H1 (cell line): Measurements from ENCODE around the gene EWSR1.

Experiments used
- JUN ChIP-seq: IDR thresholded peaks from 2 replicates; pipeline ENCODE4 v1.6.1; 2011; ENCODE audit warnings: low read depth, mild to moderate bottlenecking, improper control_type of control experiment, low read length
- MAFK ChIP-seq: IDR thresholded peaks from 2 replicates; pipeline ENCODE4 v1.6.1; 2012; ENCODE audit warnings: low read depth, mild to moderate bottlenecking, improper control_type of control experiment, low read length
- POLR2A ChIP-seq, 2 experiments: IDR thresholded peaks; 1 replicate in 1 of 2; 2 replicates in 1 of 2; pipeline ENCODE4 v1.6.1; 2011; ENCODE audit warnings: low read depth in 2 of 2, low read length in 2 of 2, mild to moderate bottlenecking in 2 of 2; ENCODE audit errors: control extremely low read depth in 1 of 2
- RXRA ChIP-seq: IDR thresholded peaks from 2 replicates; pipeline ENCODE4 v1.6.1; 2011; ENCODE audit warnings: low read depth, mild to moderate bottlenecking, low read length, moderate library complexity; ENCODE audit not compliant: insufficient read depth
- TF ChIP-seq, protein P1 (sequence below), 3 experiments: IDR thresholded peaks; 1 replicate in 2 of 3; 2 replicates in 1 of 3; pipeline versions ENCODE4 v1.5.1 to v1.6.1; 2011; ENCODE audit warnings: low read length in 3 of 3, mild to moderate bottlenecking in 3 of 3, inconsistent platforms in 2 of 3, low read depth in 1 of 3, moderate library complexity in 1 of 3; ENCODE audit not compliant: insufficient read depth in 1 of 3; ENCODE audit errors: control extremely low read depth in 1 of 3

DNA sequence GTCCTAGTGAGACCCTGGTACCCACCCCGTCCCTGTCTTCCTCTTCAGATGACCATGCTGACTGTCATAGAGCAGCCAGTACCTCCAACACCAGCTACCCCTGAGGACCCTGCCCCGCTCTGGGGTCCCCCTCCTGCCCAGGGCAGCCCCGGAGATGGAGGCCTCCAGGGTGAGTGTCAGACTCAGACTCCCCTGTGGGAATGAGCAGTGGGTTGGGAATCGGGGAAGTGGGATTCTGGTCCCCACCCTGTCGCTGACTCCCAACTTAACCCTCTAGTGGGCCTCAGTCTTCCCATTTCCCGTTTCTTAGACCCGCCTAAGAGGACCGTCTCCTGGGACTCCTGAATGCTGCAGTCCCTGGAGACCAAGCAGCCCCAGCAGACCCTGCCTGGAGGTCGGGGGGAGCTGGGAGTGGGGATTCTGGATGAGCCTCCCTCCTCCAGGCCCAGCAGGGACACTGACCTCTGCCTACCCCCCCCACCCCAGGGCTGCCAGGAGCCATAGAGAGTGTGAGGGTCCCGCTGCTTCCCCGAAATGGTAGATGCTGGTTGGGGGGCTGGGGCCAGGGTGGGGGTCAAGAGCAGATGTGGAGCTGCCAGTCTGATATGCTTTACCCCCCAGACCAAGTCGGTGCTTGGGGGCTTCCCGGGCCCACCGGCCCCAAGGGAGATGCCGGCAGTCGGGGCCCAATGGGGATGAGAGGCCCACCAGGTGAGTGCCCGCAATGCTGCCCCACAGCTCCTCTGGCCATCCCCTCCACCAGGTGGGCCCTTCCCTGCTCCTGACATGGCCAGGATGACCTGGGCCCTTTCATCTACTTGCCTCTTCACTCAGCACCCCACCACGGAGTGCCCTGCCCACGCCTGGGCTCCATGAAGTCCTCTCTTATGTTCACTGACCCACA, 36.8 kb upstream of the EWSR1 start:
- TF ChIP-seq, protein P1, sequence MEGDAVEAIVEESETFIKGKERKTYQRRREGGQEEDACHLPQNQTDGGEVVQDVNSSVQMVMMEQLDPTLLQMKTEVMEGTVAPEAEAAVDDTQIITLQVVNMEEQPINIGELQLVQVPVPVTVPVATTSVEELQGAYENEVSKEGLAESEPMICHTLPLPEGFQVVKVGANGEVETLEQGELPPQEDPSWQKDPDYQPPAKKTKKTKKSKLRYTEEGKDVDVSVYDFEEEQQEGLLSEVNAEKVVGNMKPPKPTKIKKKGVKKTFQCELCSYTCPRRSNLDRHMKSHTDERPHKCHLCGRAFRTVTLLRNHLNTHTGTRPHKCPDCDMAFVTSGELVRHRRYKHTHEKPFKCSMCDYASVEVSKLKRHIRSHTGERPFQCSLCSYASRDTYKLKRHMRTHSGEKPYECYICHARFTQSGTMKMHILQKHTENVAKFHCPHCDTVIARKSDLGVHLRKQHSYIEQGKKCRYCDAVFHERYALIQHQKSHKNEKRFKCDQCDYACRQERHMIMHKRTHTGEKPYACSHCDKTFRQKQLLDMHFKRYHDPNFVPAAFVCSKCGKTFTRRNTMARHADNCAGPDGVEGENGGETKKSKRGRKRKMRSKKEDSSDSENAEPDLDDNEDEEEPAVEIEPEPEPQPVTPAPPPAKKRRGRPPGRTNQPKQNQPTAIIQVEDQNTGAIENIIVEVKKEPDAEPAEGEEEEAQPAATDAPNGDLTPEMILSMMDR (IDR thresholded peaks at IDR 0.05; ENCODE audit: control extremely low read depth in 1 of 3, insufficient read depth in 1 of 3, low read depth in 1 of 3, low read length in 3 of 3) = no peak
- TF ChIP-seq POLR2A (IDR thresholded peaks at IDR 0.05; ENCODE audit: control extremely low read depth in 1 of 2, low read depth in 2 of 2, low read length in 2 of 2) (no peak), RXRA (no peak), JUN (no peak), MAFK (no peak)
